Measurements from ENCODE around the gene SLC38A8. TPM values are rescaled to one million over a fixed set of nuclear protein-coding genes. Genes with fewer than 3 reads are reported as not detected.

The SLC38A8 gene
- total and polyA plus RNA-seq, 4 donors: 1.2 TPM; not detected in 3

DNA sequence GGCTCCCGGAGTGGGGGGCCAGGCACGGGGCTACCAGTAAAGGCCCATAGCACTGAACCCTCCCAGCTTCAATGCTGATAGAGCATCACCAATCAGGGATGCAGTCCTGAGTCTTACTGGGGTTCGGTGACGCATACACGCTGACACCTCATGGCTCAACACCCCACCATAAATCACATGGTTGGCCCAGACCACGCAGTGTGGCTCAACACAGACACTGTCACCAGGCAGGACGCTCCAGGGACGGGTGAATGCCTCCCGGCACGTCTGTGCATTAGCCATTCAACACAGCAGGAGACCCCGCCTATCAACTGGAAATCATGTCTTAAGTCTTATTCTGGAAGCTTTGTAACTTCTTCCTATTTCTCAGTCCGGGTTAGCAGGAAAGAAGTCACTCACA lies 39.6 kb downstream of the SLC38A8 start:
- TF ChIP-seq, protein P1, sequence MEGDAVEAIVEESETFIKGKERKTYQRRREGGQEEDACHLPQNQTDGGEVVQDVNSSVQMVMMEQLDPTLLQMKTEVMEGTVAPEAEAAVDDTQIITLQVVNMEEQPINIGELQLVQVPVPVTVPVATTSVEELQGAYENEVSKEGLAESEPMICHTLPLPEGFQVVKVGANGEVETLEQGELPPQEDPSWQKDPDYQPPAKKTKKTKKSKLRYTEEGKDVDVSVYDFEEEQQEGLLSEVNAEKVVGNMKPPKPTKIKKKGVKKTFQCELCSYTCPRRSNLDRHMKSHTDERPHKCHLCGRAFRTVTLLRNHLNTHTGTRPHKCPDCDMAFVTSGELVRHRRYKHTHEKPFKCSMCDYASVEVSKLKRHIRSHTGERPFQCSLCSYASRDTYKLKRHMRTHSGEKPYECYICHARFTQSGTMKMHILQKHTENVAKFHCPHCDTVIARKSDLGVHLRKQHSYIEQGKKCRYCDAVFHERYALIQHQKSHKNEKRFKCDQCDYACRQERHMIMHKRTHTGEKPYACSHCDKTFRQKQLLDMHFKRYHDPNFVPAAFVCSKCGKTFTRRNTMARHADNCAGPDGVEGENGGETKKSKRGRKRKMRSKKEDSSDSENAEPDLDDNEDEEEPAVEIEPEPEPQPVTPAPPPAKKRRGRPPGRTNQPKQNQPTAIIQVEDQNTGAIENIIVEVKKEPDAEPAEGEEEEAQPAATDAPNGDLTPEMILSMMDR (IDR thresholded peaks at IDR 0.05; ENCODE audit: control extremely low read depth, extremely low read depth): no peak
- Histone ChIP-seq H3K27ac (ENCODE audit: low read depth in 1 of 2, low read length in 1 of 2) (no peak overlapping the region), H3K4me1 (ENCODE audit: control insufficient read depth in 5 of 5, insufficient read depth in 5 of 5, low read length in 5 of 5) (no peaks in the 10 kb centered on the region), H3K9ac (ENCODE audit: insufficient read depth in 1 of 2, low read length in 2 of 2) (no peak overlapping the region), H3K27me3 (ENCODE audit: control insufficient read depth in 3 of 3, insufficient read depth in 3 of 3, low read length in 2 of 3) (no peaks in the 10 kb centered on the region), H3K9me3 (ENCODE audit: control insufficient read depth in 4 of 4, insufficient read depth in 3 of 4, low read length in 3 of 4) (peaks cover 0 to 1% (median 0%) of the 10 kb centered on the region in 4 donors), H3K36me3 (ENCODE audit: control insufficient read depth in 4 of 4, insufficient read depth in 4 of 4, low read length in 4 of 4) (no peaks in the 10 kb centered on the region), H3K4me3 (no peak overlapping the region)
- DNase-seq: no peak
- no peak for ATAC-seq (ENCODE audit: insufficient read depth, low FRiP score)
- WGBS, 2 donors: 78 to 83% methylated on average over 12 of the region's 12 CpGs

DNA sequence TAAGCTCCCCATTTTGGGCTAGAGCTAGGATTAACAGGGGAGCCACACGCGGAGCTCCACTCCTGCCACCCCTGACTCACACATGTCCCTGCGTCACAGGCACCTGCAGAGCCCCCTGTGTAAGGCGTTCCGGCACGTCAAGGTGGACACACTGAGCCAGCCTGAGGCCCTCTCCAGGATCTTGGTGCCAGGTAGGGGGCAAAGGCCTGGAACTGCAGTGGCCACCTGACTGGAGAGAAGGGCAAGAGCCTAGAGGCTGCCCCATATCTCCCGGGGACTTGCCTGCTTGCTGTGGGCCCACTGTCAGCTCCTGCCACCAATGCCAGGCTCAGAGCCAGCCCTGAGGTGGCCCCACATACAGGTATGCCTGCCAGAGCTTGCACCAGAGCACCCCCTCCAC lies 40.9 kb downstream of the SLC38A8 start:
- WGBS, 2 donors: 78 to 92% methylated on average over 7 of the region's 7 CpGs
- Histone ChIP-seq H3K36me3 (ENCODE audit: control insufficient read depth in 4 of 4, insufficient read depth in 4 of 4, low read length in 4 of 4) (no peaks in the 10 kb centered on the region), H3K9ac (ENCODE audit: insufficient read depth in 1 of 2, low read length in 2 of 2) (no peak overlapping the region), H3K27me3 (ENCODE audit: control insufficient read depth in 3 of 3, insufficient read depth in 3 of 3, low read length in 2 of 3) (no peaks in the 10 kb centered on the region), H3K9me3 (ENCODE audit: control insufficient read depth in 4 of 4, insufficient read depth in 3 of 4, low read length in 3 of 4) (peaks cover 0 to 1% (median 0%) of the 10 kb centered on the region in 4 donors), H3K4me1 (ENCODE audit: control insufficient read depth in 5 of 5, insufficient read depth in 5 of 5, low read length in 5 of 5) (no peaks in the 10 kb centered on the region), H3K4me3 (no peak overlapping the region), H3K27ac (ENCODE audit: low read depth in 1 of 2, low read length in 1 of 2) (no peak overlapping the region)
- TF ChIP-seq, protein P1 (IDR thresholded peaks at IDR 0.05; ENCODE audit: control extremely low read depth, extremely low read depth): no peak
- ATAC-seq (ENCODE audit: insufficient read depth, low FRiP score) (no peak), DNase-seq (no peak)

DNA sequence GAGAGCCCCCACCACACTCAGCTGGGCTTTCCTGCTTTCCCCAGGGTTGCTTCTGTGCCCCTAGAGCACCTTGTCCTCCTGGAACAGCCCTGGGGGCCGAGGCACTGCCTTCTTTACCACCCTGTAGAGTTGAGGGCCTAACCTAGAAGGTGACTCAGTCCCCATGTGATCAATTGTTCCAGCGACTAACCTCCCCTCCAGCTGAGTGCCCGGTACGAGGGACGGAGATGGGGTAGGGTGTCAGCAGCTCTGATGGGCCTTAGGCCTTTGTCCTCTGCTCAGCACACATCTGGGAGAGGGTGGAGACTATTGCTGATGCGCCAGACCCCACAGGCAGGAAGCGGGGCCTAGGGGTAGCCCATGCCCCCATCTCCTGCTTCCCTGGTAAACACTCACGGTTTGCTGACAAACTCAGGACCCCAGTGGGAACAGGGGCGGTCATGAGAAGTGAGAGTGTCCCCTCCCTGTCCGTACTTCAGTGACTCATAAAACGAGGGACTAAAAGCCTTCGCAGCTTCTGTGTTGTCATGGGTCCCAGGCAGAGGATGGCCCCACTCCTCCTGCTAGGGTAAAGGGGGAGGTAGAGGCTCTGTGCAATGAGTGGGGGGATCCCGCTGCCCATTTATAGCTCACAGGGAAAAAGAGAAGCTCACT lies 41.5 kb downstream of the SLC38A8 start:
- DNase-seq: no peak
- Histone ChIP-seq H3K9me3 (ENCODE audit: control insufficient read depth in 4 of 4, insufficient read depth in 3 of 4, low read length in 3 of 4) (peaks cover 0 to 1% (median 0%) of the 10 kb centered on the region in 4 donors), H3K27me3 (ENCODE audit: control insufficient read depth in 3 of 3, insufficient read depth in 3 of 3, low read length in 2 of 3) (no peaks in the 10 kb centered on the region), H3K9ac (ENCODE audit: insufficient read depth in 1 of 2, low read length in 2 of 2) (no peak overlapping the region), H3K27ac (ENCODE audit: low read depth in 1 of 2, low read length in 1 of 2) (no peak overlapping the region), H3K4me3 (no peak overlapping the region), H3K36me3 (ENCODE audit: control insufficient read depth in 4 of 4, insufficient read depth in 4 of 4, low read length in 4 of 4) (no peaks in the 10 kb centered on the region), H3K4me1 (ENCODE audit: control insufficient read depth in 5 of 5, insufficient read depth in 5 of 5, low read length in 5 of 5) (peaks cover 0 to 2% (median 0%) of the 10 kb centered on the region in 5 donors)
- no peak for ATAC-seq (ENCODE audit: insufficient read depth, low FRiP score)
- WGBS, 2 donors: 73 to 83% methylated on average over 13 of the region's 13 CpGs
- TF ChIP-seq, protein P1 (IDR thresholded peaks at IDR 0.05; ENCODE audit: control extremely low read depth, extremely low read depth): no peak

DNA sequence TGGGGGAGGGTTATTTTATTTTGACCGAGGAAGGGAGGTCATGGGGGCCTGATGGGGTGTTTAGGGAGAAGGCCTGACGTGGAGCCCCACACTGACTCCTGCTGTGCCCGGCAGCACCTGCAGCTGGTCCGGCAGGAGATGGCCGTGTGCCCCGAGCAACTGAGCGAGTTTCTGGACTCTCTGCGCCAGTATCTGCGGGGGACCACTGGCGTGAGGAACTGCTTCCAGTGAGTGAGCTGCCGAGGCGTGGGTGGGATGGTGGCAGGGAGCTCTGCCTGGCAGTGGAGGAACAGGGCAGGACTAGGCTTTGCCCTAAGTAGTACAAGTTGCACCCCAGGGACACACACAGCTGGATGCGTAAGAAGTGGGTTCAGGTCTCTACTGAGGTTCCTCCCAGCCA lies 44.5 kb downstream of the SLC38A8 start:
- no peaks in the 10 kb centered on the region for H3K27me3 ChIP-seq (ENCODE audit: control insufficient read depth in 3 of 3, insufficient read depth in 3 of 3, low read length in 2 of 3)
- no peak overlapping the region for H3K9ac ChIP-seq (ENCODE audit: insufficient read depth in 1 of 2, low read length in 2 of 2)
- 88 to 92% methylated on average over 13 of the region's 13 CpGs for WGBS, 2 donors
- peaks cover 0 to 1% (median 0%) of the 10 kb centered on the region in 4 donors for H3K9me3 ChIP-seq (ENCODE audit: control insufficient read depth in 4 of 4, insufficient read depth in 3 of 4, low read length in 3 of 4)
- DNase-seq (no peak), ATAC-seq (ENCODE audit: insufficient read depth, low FRiP score) (no peak)
- no peak overlapping the region for H3K4me3 ChIP-seq
- no peak overlapping the region for H3K27ac ChIP-seq (ENCODE audit: low read depth in 1 of 2, low read length in 1 of 2)
- peaks cover 0 to 3% (median 0%) of the 10 kb centered on the region in 5 donors for H3K4me1 ChIP-seq (ENCODE audit: control insufficient read depth in 5 of 5, insufficient read depth in 5 of 5, low read length in 5 of 5)
- TF ChIP-seq, protein P1 (IDR thresholded peaks at IDR 0.05; ENCODE audit: control extremely low read depth, extremely low read depth): no peak
- no peaks in the 10 kb centered on the region for H3K36me3 ChIP-seq (ENCODE audit: control insufficient read depth in 4 of 4, insufficient read depth in 4 of 4, low read length in 4 of 4)

Data from lung (tissue), 12 donors.